HG03565 (cell line): ENCODE data around the gene CNTN5.

Experiments
- ATAC-seq: cut with Tn5 transposase; IDR thresholded peaks from one replicate; pipeline ENCODE4 v1.9.1; 2021; ENCODE audit warnings: mild to moderate bottlenecking, moderate library complexity; ENCODE audit not compliant: unreplicated experiment

Gene CNTN5

GRCh38 chr11:99371257-99371656 lies 350.5 kb downstream of the CNTN5 start:
- no peak for ATAC-seq

- no peak for ATAC-seq
Observed at GRCh38 chr11:99376463-99376862, 355.7 kb downstream of the CNTN5 start.

- ATAC-seq = no peak
Observed at GRCh38 chr11:99383648-99384245, 363.0 kb downstream of the CNTN5 start.

GRCh38 chr11:99391245-99391644 lies 370.5 kb downstream of the CNTN5 start:
- ATAC-seq = no peak

- no peak for ATAC-seq
Observed at GRCh38 chr11:99406345-99406744, 385.6 kb downstream of the CNTN5 start.

GRCh38 chr11:99410636-99411035 lies 389.9 kb downstream of the CNTN5 start:
- ATAC-seq = no peak

GRCh38 chr11:99418927-99419720 lies 398.4 kb downstream of the CNTN5 start:
- ATAC-seq = no peak

- no peak for ATAC-seq
Observed at GRCh38 chr11:99419991-99420390, 399.2 kb downstream of the CNTN5 start.

- ATAC-seq = no peak
Observed at GRCh38 chr11:99422581-99423427, 402.1 kb downstream of the CNTN5 start.

- ATAC-seq = no peak
Observed at GRCh38 chr11:99423428-99423983, 402.8 kb downstream of the CNTN5 start.

- ATAC-seq = no peak
Observed at GRCh38 chr11:99424313-99425084, 403.8 kb downstream of the CNTN5 start.

- ATAC-seq = no peak
Observed at GRCh38 chr11:99425596-99425995, 404.8 kb downstream of the CNTN5 start.

GRCh38 chr11:99432677-99433076 lies 411.9 kb downstream of the CNTN5 start:
- ATAC-seq = peak; percentile 49

GRCh38 chr11:99443276-99443675 lies 422.5 kb downstream of the CNTN5 start:
- ATAC-seq = no peak

- ATAC-seq = no peak
Observed at GRCh38 chr11:99446400-99446799, 425.7 kb downstream of the CNTN5 start.

GRCh38 chr11:99449345-99449744 lies 428.6 kb downstream of the CNTN5 start:
- no peak for ATAC-seq

- no peak for ATAC-seq
Observed at GRCh38 chr11:99452075-99452474, 431.3 kb downstream of the CNTN5 start.

GRCh38 chr11:99461913-99462312 lies 441.2 kb downstream of the CNTN5 start:
- no peak for ATAC-seq

- ATAC-seq = no peak
Observed at GRCh38 chr11:99464985-99465384, 444.2 kb downstream of the CNTN5 start.

GRCh38 chr11:99489581-99489980 lies 468.8 kb downstream of the CNTN5 start:
- no peak for ATAC-seq

- ATAC-seq = no peak
Observed at GRCh38 chr11:99494065-99494464, 473.3 kb downstream of the CNTN5 start.
